ENCODE measurements around the gene PRKD3. TPM values are rescaled to one million over a fixed set of nuclear protein-coding genes. Genes with fewer than 3 reads are reported as not detected.

PRKD3 gene
- total and polyA plus RNA-seq, 10 of the 15 experiments (the other 5 are each of a cell fraction or from before 2014, with no cell fraction given), result 3.3 to 14.9 (median 7.9) TPM

GRCh38 chr2:37372000-37372399 lies 47.4 kb upstream of the PRKD3 start:
- RAD21 ChIA-PET (ENCODE audit: unreplicated experiment), result no interaction called here
- Histone ChIP-seq H3K9ac (ENCODE audit: control insufficient read depth, insufficient read depth, low read length) (no peak overlapping the region), H3K9me3 (replicated peaks; ENCODE audit: control insufficient read depth, insufficient read depth, low read length) (no peaks in the 10 kb centered on the region), H4K20me1 (ENCODE audit: control insufficient read depth, insufficient read depth) (no peaks in the 10 kb centered on the region), H3K4me2 (ENCODE audit: control insufficient read depth, insufficient read depth) (no peak overlapping the region), H3K4me1 (ENCODE audit: control insufficient read depth, insufficient read depth, low read length) (peaks cover 15% of the 10 kb centered on the region), H2AFZ (ENCODE audit: control insufficient read depth, low read depth, low read length) (no peak overlapping the region), H3K4me3 (no peak overlapping the region), H3K36me3 (ENCODE audit: control insufficient read depth in 2 of 2, insufficient read depth in 2 of 2, low read length in 1 of 2) (no peaks in the 10 kb centered on the region), H3K79me2 (ENCODE audit: control insufficient read depth, insufficient read depth, low read length) (no peaks in the 10 kb centered on the region), H3K27me3 (replicated peaks in 1 of 2; ENCODE audit: control insufficient read depth in 2 of 2, insufficient read depth in 2 of 2, low read length in 1 of 2) (peaks cover 1 to 12% of the 10 kb centered on the region in 2 experiments; a peak in 1 of 4 replicates), H3K27ac (ENCODE audit: control insufficient read depth, insufficient read depth) (no peak overlapping the region)
- CTCF ChIA-PET, result no interaction called here
- TF ChIP-seq CBX3 (IDR thresholded peaks at IDR 0.05; ENCODE audit: borderline replicate concordance, low read depth), result no peak
- no peak for TF ChIP-seq NR2C2 (IDR thresholded peaks at IDR 0.05; ENCODE audit: borderline replicate concordance, control insufficient read depth, insufficient read length, low read depth)
- TF ChIP-seq BACH1 (IDR thresholded peaks at IDR 0.05; ENCODE audit: borderline replicate concordance), result no peak
- TF ChIP-seq CREB1 (IDR thresholded peaks at IDR 0.05; ENCODE audit: low read depth), result no peak
- TF ChIP-seq SMAD5 (IDR thresholded peaks at IDR 0.05; ENCODE audit: low read depth), result no peak
- no peak for TF ChIP-seq ZBTB11 (CRISPR knock-in tag; IDR thresholded peaks at IDR 0.05)
- TF ChIP-seq MTA2 (IDR thresholded peaks at IDR 0.05; ENCODE audit: low read depth), result no peak
- no peak for TF ChIP-seq CHD1 (IDR thresholded peaks at IDR 0.05; ENCODE audit: low read depth, low read length)
- no peak for TF ChIP-seq ZNF24 (IDR thresholded peaks at IDR 0.05)
- no peak for TF ChIP-seq ELK1 (IDR thresholded peaks at IDR 0.05; ENCODE audit: low read depth, low read length)
- TF ChIP-seq SRF (IDR thresholded peaks at IDR 0.05; ENCODE audit: low read depth in 2 of 2, low read length in 2 of 2), result no peak
- no peak for TF ChIP-seq RBBP5 (conservative IDR thresholded peaks at IDR 0.05)
- TF ChIP-seq BMI1 (IDR thresholded peaks at IDR 0.05; ENCODE audit: borderline replicate concordance), result no peak
- no peak for TF ChIP-seq IKZF2 (IDR thresholded peaks at IDR 0.05)
- no peak for TF ChIP-seq SMARCA5 (IDR thresholded peaks at IDR 0.05)
- TF ChIP-seq ATF7 (IDR thresholded peaks at IDR 0.05; ENCODE audit: low read depth), result no peak
- TF ChIP-seq E2F8 (IDR thresholded peaks at IDR 0.05; ENCODE audit: low read depth, partially characterized antibody), result no peak
- no peak for TF ChIP-seq NBN (IDR thresholded peaks at IDR 0.05)
- FAIRE-seq (no peak), DNase-seq (ENCODE audit: low read depth, low spot score) (no peak), ATAC-seq (no peak)
- no TSS peak for BruUV-seq (replicated peaks)
- intact Hi-C loops (cut with micrococcal nuclease; ENCODE audit: unreplicated experiment), result no loop called here
- POLR2A ChIA-PET, result no interaction called here
- SMC1A ChIA-PET (ENCODE audit: uncharacterized antibody, unreplicated experiment), result no interaction called here
- in situ Hi-C loops (cut with MboI), result no loop called here
